Measurements from ENCODE around the gene ZNF556. TPM values are rescaled to one million over a fixed set of nuclear protein-coding genes. Genes with fewer than 3 reads are reported as not detected.
A peak's percentile ranks its signal among the peaks of the same experiment; 100 is the strongest.

ZNF556 gene
- 0.07 TPM for polyA plus RNA-seq (2013, experiment 1 of 2)
- 0.07 TPM for polyA plus RNA-seq (2013, experiment 2 of 2)

- H4K91ac ChIP-seq (ENCODE audit: low read depth, low read length, poor library complexity) = no peak within 1 kb of the TSS
- DNase-seq (ENCODE audit: low spot score) = no peak
- H3K4ac ChIP-seq (ENCODE audit: low read length) = no peak within 1 kb of the TSS
- H3K14ac ChIP-seq (ENCODE audit: low read length) = no peak within 1 kb of the TSS
- H2AFZ ChIP-seq (ENCODE audit: low read length) = no peak within 1 kb of the TSS
- no peak within 1 kb of the TSS for H3K4me2 ChIP-seq (ENCODE audit: insufficient read depth, low read length, poor library complexity, severe bottlenecking)
- peaks cover 4 to 14% of the 10 kb centered on the region in 2 donors for H3K9me3 ChIP-seq (replicated peaks in 1 of 2; ENCODE audit: control insufficient read depth in 2 of 2, insufficient read depth in 1 of 2, low read depth in 1 of 2, low read length in 2 of 2)
- no peak within 1 kb of the TSS for H2BK15ac ChIP-seq (ENCODE audit: low read length)
- no peak within 1 kb of the TSS for H4K8ac ChIP-seq (ENCODE audit: low read depth, low read length)
- H3K23ac ChIP-seq (ENCODE audit: low read depth, low read length, poor library complexity) = no peak within 1 kb of the TSS
- H3K79me1 ChIP-seq (ENCODE audit: low read depth, low read length) = no peaks in the 10 kb centered on the region
- no peak within 1 kb of the TSS for H2BK12ac ChIP-seq (ENCODE audit: low read length)
- H3K9ac ChIP-seq (ENCODE audit: low read depth, low read length, poor library complexity) = no peak within 1 kb of the TSS
- whole genome bisulfite sequencing, 2 donors (ENCODE audit: extremely low coverage in 2 of 2, insufficient read length in 2 of 2, insufficient replicate concordance in 1 of 2) = no CpG with 5 or more reads among the region's 36 CpGs
- H2BK120ac ChIP-seq (ENCODE audit: low read depth, low read length) = no peak within 1 kb of the TSS
- no peaks in the 10 kb centered on the region for H3K27me3 ChIP-seq (ENCODE audit: control insufficient read depth in 3 of 3, insufficient read depth in 3 of 3, low read depth in 1 of 3, low read length in 3 of 3)
- no peaks in the 10 kb centered on the region for H3K4me1 ChIP-seq (ENCODE audit: control insufficient read depth in 2 of 2, insufficient read depth in 1 of 2, low read depth in 1 of 2, low read length in 2 of 2)
- H3K4me3 ChIP-seq (ENCODE audit: low read length in 2 of 2) = peak within 1 kb of the TSS in 1 of 2 donors; percentile 72
- no peak within 1 kb of the TSS for H2AK5ac ChIP-seq (ENCODE audit: low read depth, low read length)
- H2BK5ac ChIP-seq (ENCODE audit: low read length) = no peak within 1 kb of the TSS
- no peak within 1 kb of the TSS for H3K18ac ChIP-seq (ENCODE audit: low read length)
- no peak within 1 kb of the TSS for H3K27ac ChIP-seq (replicated peaks; ENCODE audit: low read length)
- no peaks in the 10 kb centered on the region for H3K36me3 ChIP-seq (replicated peaks in 1 of 2; ENCODE audit: control insufficient read depth in 2 of 2, insufficient read depth in 2 of 2, low read length in 2 of 2)
These were observed at the start of gene ZNF556 for GRCh38 chr19:2867025-2867991. ZNF556 (plus strand) TSS chr19:2867335; CDS start chr19:2867422, 87 bp downstream.

GRCh38 chr19:2819540-2820111 lies 47.5 kb upstream of the ZNF556 start, which contains the start of gene ZNF554:
ZNF554 (plus strand) TSS chr19:2819868; CDS start chr19:2820072, 204 bp downstream.
- H2BK12ac ChIP-seq (ENCODE audit: low read length) = no peak within 1 kb of the TSS
- H3K18ac ChIP-seq (ENCODE audit: low read length) = peak within 1 kb of the TSS; percentile 93

GRCh38 chr19:2820112-2820702 lies 46.9 kb upstream of the ZNF556 start:
- H3K36me3 ChIP-seq (replicated peaks in 1 of 2; ENCODE audit: control insufficient read depth in 2 of 2, insufficient read depth in 2 of 2, low read length in 2 of 2) = peaks cover 3 to 24% of the 10 kb centered on the region in 2 donors
- peak overlapping the region; percentile 82 for H3K4me2 ChIP-seq (ENCODE audit: insufficient read depth, low read length, poor library complexity, severe bottlenecking)
- no peak overlapping the region for H2BK5ac ChIP-seq (ENCODE audit: low read length)
- no peaks in the 10 kb centered on the region for H3K4me1 ChIP-seq (ENCODE audit: control insufficient read depth in 2 of 2, insufficient read depth in 1 of 2, low read depth in 1 of 2, low read length in 2 of 2)
- no peaks in the 10 kb centered on the region for H3K27me3 ChIP-seq (ENCODE audit: control insufficient read depth in 3 of 3, insufficient read depth in 3 of 3, low read depth in 1 of 3, low read length in 3 of 3)
- H4K91ac ChIP-seq (ENCODE audit: low read depth, low read length, poor library complexity) = no peak overlapping the region
- H3K4me3 ChIP-seq (ENCODE audit: low read length in 2 of 2) = peak overlapping the region; percentile 77 to 91
- peaks cover 0 to 28% of the 10 kb centered on the region in 2 donors for H3K9me3 ChIP-seq (replicated peaks in 1 of 2; ENCODE audit: control insufficient read depth in 2 of 2, insufficient read depth in 1 of 2, low read depth in 1 of 2, low read length in 2 of 2)
- peak overlapping the region; percentile 93 for H3K18ac ChIP-seq (ENCODE audit: low read length)
- peak overlapping the region; percentile 79 for H2AK5ac ChIP-seq (ENCODE audit: low read depth, low read length)
- H2BK15ac ChIP-seq (ENCODE audit: low read length) = no peak overlapping the region
- no CpG with 5 or more reads among the region's 36 CpGs for WGBS, 2 donors (ENCODE audit: extremely low coverage in 2 of 2, insufficient read length in 2 of 2, insufficient replicate concordance in 1 of 2)
- H3K23ac ChIP-seq (ENCODE audit: low read depth, low read length, poor library complexity) = peak overlapping the region; percentile 73
- peak overlapping the region; percentile 94 for H2AFZ ChIP-seq (ENCODE audit: low read length)
- DNase-seq (ENCODE audit: low spot score) = peak; percentile 35
- no peak overlapping the region for H2BK120ac ChIP-seq (ENCODE audit: low read depth, low read length)
- peak overlapping the region; percentile 5 for H3K14ac ChIP-seq (ENCODE audit: low read length)
- H3K9ac ChIP-seq (ENCODE audit: low read depth, low read length, poor library complexity) = peak overlapping the region; percentile 83
- no peak overlapping the region for H2BK12ac ChIP-seq (ENCODE audit: low read length)
- peak overlapping the region; percentile 19 for H3K4ac ChIP-seq (ENCODE audit: low read length)
- no peak overlapping the region for H3K27ac ChIP-seq (replicated peaks; ENCODE audit: low read length)
- H4K8ac ChIP-seq (ENCODE audit: low read depth, low read length) = no peak overlapping the region
- peaks cover 6% of the 10 kb centered on the region for H3K79me1 ChIP-seq (ENCODE audit: low read depth, low read length)

More at GRCh38 chr19:2819540-2820111, 47.5 kb upstream of the ZNF556 start, which contains the start of gene ZNF554:
- H3K23ac ChIP-seq (ENCODE audit: low read depth, low read length, poor library complexity) = peak within 1 kb of the TSS; percentile 73
- H3K9ac ChIP-seq (ENCODE audit: low read depth, low read length, poor library complexity) = peak within 1 kb of the TSS; percentile 83
- H2BK5ac ChIP-seq (ENCODE audit: low read length) = no peak within 1 kb of the TSS
- H3K36me3 ChIP-seq (replicated peaks in 1 of 2; ENCODE audit: control insufficient read depth in 2 of 2, insufficient read depth in 2 of 2, low read length in 2 of 2) = peaks cover 4 to 27% of the 10 kb centered on the region in 2 donors
- H2BK15ac ChIP-seq (ENCODE audit: low read length) = no peak within 1 kb of the TSS
- H3K9me3 ChIP-seq (replicated peaks in 1 of 2; ENCODE audit: control insufficient read depth in 2 of 2, insufficient read depth in 1 of 2, low read depth in 1 of 2, low read length in 2 of 2) = peaks cover 0 to 26% of the 10 kb centered on the region in 2 donors
- peak; percentile 96 for DNase-seq (ENCODE audit: low spot score)
- no peak within 1 kb of the TSS for H4K8ac ChIP-seq (ENCODE audit: low read depth, low read length)
- peaks cover 6% of the 10 kb centered on the region for H3K79me1 ChIP-seq (ENCODE audit: low read depth, low read length)
- WGBS, 2 donors (ENCODE audit: extremely low coverage in 2 of 2, insufficient read length in 2 of 2, insufficient replicate concordance in 1 of 2) = no CpG with 5 or more reads among the region's 64 CpGs
- H3K4me3 ChIP-seq (ENCODE audit: low read length in 2 of 2) = peak within 1 kb of the TSS; percentile 77 to 91
- H3K14ac ChIP-seq (ENCODE audit: low read length) = peak within 1 kb of the TSS; percentile 5
- peak within 1 kb of the TSS; percentile 82 for H3K4me2 ChIP-seq (ENCODE audit: insufficient read depth, low read length, poor library complexity, severe bottlenecking)
- no peak within 1 kb of the TSS for H4K91ac ChIP-seq (ENCODE audit: low read depth, low read length, poor library complexity)
- no peaks in the 10 kb centered on the region for H3K4me1 ChIP-seq (ENCODE audit: control insufficient read depth in 2 of 2, insufficient read depth in 1 of 2, low read depth in 1 of 2, low read length in 2 of 2)
- no peak within 1 kb of the TSS for H2BK120ac ChIP-seq (ENCODE audit: low read depth, low read length)
- H3K27ac ChIP-seq (replicated peaks; ENCODE audit: low read length) = no peak within 1 kb of the TSS
- peak within 1 kb of the TSS; percentile 19 for H3K4ac ChIP-seq (ENCODE audit: low read length)
- H3K27me3 ChIP-seq (ENCODE audit: control insufficient read depth in 3 of 3, insufficient read depth in 3 of 3, low read depth in 1 of 3, low read length in 3 of 3) = no peaks in the 10 kb centered on the region
- peak within 1 kb of the TSS; percentile 79 for H2AK5ac ChIP-seq (ENCODE audit: low read depth, low read length)
- H2AFZ ChIP-seq (ENCODE audit: low read length) = peak within 1 kb of the TSS; percentile 94

Measured in neuronal stem cell (in vitro differentiated cells).